CD4-positive, alpha-beta memory T cell (primary cell): ENCODE measurements around the gene HPN. TPM values are rescaled to one million over a fixed set of nuclear protein-coding genes. Genes with fewer than 3 reads are reported as not detected.
"Not testable (repeated sequence)": the region's sequence is repeated elsewhere in the genome, so short reads cannot be mapped to it uniquely, and the experiment has no call there.

Source experiments
- CTCF ChIA-PET: fragments of 350-600 bp; sonication (Branson Sonifier 250); formaldehyde crosslinking; loops from one replicate; lab custom pipeline; 2021; ENCODE audit warnings: inconsistent platforms; ENCODE audit not compliant: partially characterized antibody; lab: Charles Lee
- POLR2A ChIA-PET: fragments of 350-600 bp; sonication (Branson Sonifier 250); formaldehyde crosslinking; loops from one replicate; lab custom pipeline; 2021; ENCODE audit not compliant: partially characterized antibody; lab: Charles Lee
- DNase-seq, 5 donors: peaks; one replicate each; pipeline versions ENCODE4 v3.0.0 to v3.0.0-alpha.2; 2020 to 2022; ENCODE audit warnings: mixed read lengths in 1 of 5
- H3K27ac ChIP-seq: one replicate; pipeline ENCODE4 v1.7.0; 2013; ENCODE audit warnings: low read depth, low read length
- H3K27me3 ChIP-seq: 2 replicates; pipeline ENCODE4 v1.7.0; 2013; ENCODE audit warnings: mild to moderate bottlenecking, low read length, moderate library complexity; ENCODE audit not compliant: insufficient read depth
- H3K36me3 ChIP-seq: 2 replicates; pipeline ENCODE4 v1.7.0; 2013; ENCODE audit warnings: mild to moderate bottlenecking, low read length, moderate library complexity; ENCODE audit not compliant: insufficient read depth
- H3K4me1 ChIP-seq: 2 replicates; pipeline ENCODE4 v1.7.0; 2013; ENCODE audit warnings: mild to moderate bottlenecking, low read length, moderate library complexity; ENCODE audit not compliant: insufficient read depth
- H3K4me3 ChIP-seq, 2 donors: one replicate each; pipeline ENCODE4 v1.7.0; 2013; ENCODE audit warnings: low read length in 2 of 2, mild to moderate bottlenecking in 1 of 2
- H3K9me3 ChIP-seq, 2 donors: one replicate each; pipeline ENCODE4 v1.7.0; 2013; ENCODE audit warnings: low read length in 2 of 2, control low read depth in 1 of 2; ENCODE audit not compliant: control insufficient read depth in 1 of 2
- H3K27ac Mint-ChIP-seq, 7 donors: one replicate each; pipeline ENCODE4 v1.8.0; 2020 to 2021; ENCODE audit warnings: mixed read lengths in 7 of 7, mild to moderate bottlenecking in 6 of 7, inconsistent platforms in 3 of 7, moderate library complexity in 3 of 7
- H3K27me3 Mint-ChIP-seq, 2 donors: one replicate each; pipeline ENCODE4 v1.8.0; 2020 to 2021; ENCODE audit warnings: mixed read lengths in 2 of 2
- H3K36me3 Mint-ChIP-seq, 2 donors: one replicate each; pipeline ENCODE4 v1.8.0; 2020 to 2021; ENCODE audit warnings: mixed read lengths in 2 of 2, inconsistent platforms in 1 of 2, mild to moderate bottlenecking in 1 of 2
- H3K4me1 Mint-ChIP-seq, 4 donors: one replicate each; pipeline ENCODE4 v1.8.0; 2020 to 2021; ENCODE audit warnings: mixed read lengths in 4 of 4, mild to moderate bottlenecking in 1 of 4
- H3K4me3 Mint-ChIP-seq, 8 donors: one replicate each; pipeline ENCODE4 v1.8.0; 2020 to 2021; ENCODE audit warnings: mixed read lengths in 8 of 8, mild to moderate bottlenecking in 7 of 8, moderate library complexity in 6 of 8, inconsistent platforms in 3 of 8
- H3K9me3 Mint-ChIP-seq, 8 donors: one replicate each; pipeline ENCODE4 v1.8.0; 2020 to 2021; ENCODE audit warnings: mixed read lengths in 8 of 8, mild to moderate bottlenecking in 5 of 8, inconsistent platforms in 3 of 8, moderate library complexity in 1 of 8
- intact Hi-C: fragments of 100-400 bp; cut with micrococcal nuclease; formaldehyde crosslinking; loops from one replicate; pipeline ENCODE4 v1.15.1; 2023
- polyA plus RNA-seq, 2 donors: library from polyadenylated mRNA; unstranded; fragments of 300-500 nt; fragmentation: Illumina TruSeq; gene quantifications; one replicate each; pipeline ENCODE4 v1.2.3, GENCODE V29; 2021
- total RNA-seq, 2 experiments: library from RNA; stranded (reverse); gene quantifications; one replicate each; pipeline ENCODE4 v1.2.3, GENCODE V29; 2021

Gene HPN
- total and polyA plus RNA-seq, 4 experiments from 2014 or later = 0.15 to 0.57 TPM; not detected in 2

DNA sequence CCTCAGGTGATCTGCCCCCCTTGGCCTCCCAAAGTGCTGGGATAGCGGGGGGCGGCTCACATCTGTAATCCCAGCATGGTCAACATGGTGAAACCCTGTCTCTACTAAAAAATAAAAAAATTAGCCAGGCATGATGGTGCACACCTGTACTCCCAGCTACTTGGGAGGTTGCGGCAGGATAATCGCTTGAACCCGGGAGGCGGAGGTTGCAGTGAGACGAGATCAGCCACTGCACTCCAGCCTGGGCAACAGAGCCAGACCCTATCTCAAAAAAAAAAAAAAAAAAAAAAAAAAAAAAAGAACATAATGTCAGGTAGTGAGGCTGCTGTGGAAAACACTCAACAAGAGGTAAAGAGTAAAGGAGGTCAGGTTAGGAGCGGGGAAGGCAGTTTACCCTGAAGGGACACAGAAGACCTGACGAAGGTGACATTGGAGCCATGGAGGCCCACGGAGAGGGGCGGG, 12.2 kb upstream of the HPN start:
- intact Hi-C loops, H3K9me3 Mint-ChIP-seq: not testable (repeated sequence)

GRCh38 chr19:35029737-35030256, 11.7 kb upstream of the HPN start:
- Mint-ChIP-seq H3K36me3 (peaks cover 3 to 21% of the 10 kb centered on the region in 2 donors), H3K4me3 (peak overlapping the region in 6 of 8 donors; percentile 31 to 69 (median 62)), H3K27ac (no peak overlapping the region), H3K27me3 (peaks cover 7% of the 10 kb centered on the region in 2 donors), H3K9me3 (no peaks in the 10 kb centered on the region), H3K4me1 (peaks cover 7 to 10% (median 8%) of the 10 kb centered on the region in 4 donors)
- Histone ChIP-seq H3K36me3 (peaks cover 15% of the 10 kb centered on the region), H3K9me3 (no peaks in the 10 kb centered on the region), H3K27ac (no peak overlapping the region), H3K4me1 (peaks cover 13% of the 10 kb centered on the region), H3K27me3 (no peaks in the 10 kb centered on the region), H3K4me3 (peak overlapping the region in 1 of 2 donors; percentile 35)
- POLR2A ChIA-PET = interaction anchor here (1.0 to 4.2 kb wide), 7 partner anchors 15 to 257 kb away, joined by 3 to 26 read pairs (median 3); partner anchors contain the start of genes GRAMD1A and USF2
- CTCF ChIA-PET = no interaction called here
- peak in 1 of 5 donors; percentile 33 for DNase-seq
- intact Hi-C loops = no loop called here

More for the DNA sequence above, 12.2 kb upstream of the HPN start:
- not testable (repeated sequence) for H3K27me3 ChIP-seq, H3K27me3 Mint-ChIP-seq, H3K9me3 ChIP-seq, H3K4me3 ChIP-seq, H3K27ac ChIP-seq
- peak in 1 of 5 donors; percentile 4 for DNase-seq
- peaks cover 13% of the 10 kb centered on the region for H3K4me1 ChIP-seq
- Mint-ChIP-seq H3K27ac (peak overlapping the region in 1 of 7 donors; percentile 71), H3K36me3 (peaks cover 5 to 24% of the 10 kb centered on the region in 2 donors), H3K4me3 (peak overlapping the region in 6 of 8 donors; percentile 46 to 72 (median 66)), H3K4me1 (peaks cover 7 to 10% (median 8%) of the 10 kb centered on the region in 4 donors)
- ChIA-PET POLR2A (interaction anchor here (1.0 to 4.2 kb wide), 6 partner anchors 15 to 257 kb away, joined by 3 to 26 read pairs (median 3); partner anchors contain the start of gene GRAMD1A), CTCF (interaction anchor here (0.8 to 1.2 kb wide), 2 partner anchors 10 to 322 kb away, joined by 3 to 5 read pairs; no protein-coding TSS in a partner anchor)
- peaks cover 16% of the 10 kb centered on the region for H3K36me3 ChIP-seq

- Mint-ChIP-seq H3K27me3 (peaks cover 7% of the 10 kb centered on the region in 2 donors), H3K4me3 (peak within 1 kb of the TSS; percentile 75 to 88 (median 84)), H3K9me3 (no peaks in the 10 kb centered on the region), H3K27ac (peak within 1 kb of the TSS in 4 of 7 donors; percentile 36 to 71 (median 44)), H3K4me1 (peaks cover 7 to 10% (median 8%) of the 10 kb centered on the region in 4 donors), H3K36me3 (peaks cover 3 to 15% of the 10 kb centered on the region in 2 donors)
- intact Hi-C loops = no loop called here
- Histone ChIP-seq H3K36me3 (peaks cover 11% of the 10 kb centered on the region), H3K9me3 (no peaks in the 10 kb centered on the region), H3K27me3 (no peaks in the 10 kb centered on the region), H3K27ac (no peak within 1 kb of the TSS), H3K4me3 (peak within 1 kb of the TSS in 1 of 2 donors; percentile 35), H3K4me1 (peaks cover 13% of the 10 kb centered on the region)
- ChIA-PET CTCF (interaction anchor here (1.9 kb wide), 1 partner anchor 14 kb away, joined by 7 read pairs; no protein-coding TSS in a partner anchor), POLR2A (interaction anchor here (1.0 to 4.2 kb wide), 6 partner anchors 14 to 258 kb away, joined by 3 to 26 read pairs (median 3); partner anchors contain the start of genes GRAMD1A and USF2)
- DNase-seq = peak; percentile 39 to 67 (median 42)
Observed at GRCh38 chr19:35030257-35031071, 11.1 kb upstream of the HPN start, which contains the start of gene SCN1B. TSS of gene SCN1B (plus strand) at chr19:35030470. CDS start at chr19:35030821, 351 bp downstream.

DNA sequence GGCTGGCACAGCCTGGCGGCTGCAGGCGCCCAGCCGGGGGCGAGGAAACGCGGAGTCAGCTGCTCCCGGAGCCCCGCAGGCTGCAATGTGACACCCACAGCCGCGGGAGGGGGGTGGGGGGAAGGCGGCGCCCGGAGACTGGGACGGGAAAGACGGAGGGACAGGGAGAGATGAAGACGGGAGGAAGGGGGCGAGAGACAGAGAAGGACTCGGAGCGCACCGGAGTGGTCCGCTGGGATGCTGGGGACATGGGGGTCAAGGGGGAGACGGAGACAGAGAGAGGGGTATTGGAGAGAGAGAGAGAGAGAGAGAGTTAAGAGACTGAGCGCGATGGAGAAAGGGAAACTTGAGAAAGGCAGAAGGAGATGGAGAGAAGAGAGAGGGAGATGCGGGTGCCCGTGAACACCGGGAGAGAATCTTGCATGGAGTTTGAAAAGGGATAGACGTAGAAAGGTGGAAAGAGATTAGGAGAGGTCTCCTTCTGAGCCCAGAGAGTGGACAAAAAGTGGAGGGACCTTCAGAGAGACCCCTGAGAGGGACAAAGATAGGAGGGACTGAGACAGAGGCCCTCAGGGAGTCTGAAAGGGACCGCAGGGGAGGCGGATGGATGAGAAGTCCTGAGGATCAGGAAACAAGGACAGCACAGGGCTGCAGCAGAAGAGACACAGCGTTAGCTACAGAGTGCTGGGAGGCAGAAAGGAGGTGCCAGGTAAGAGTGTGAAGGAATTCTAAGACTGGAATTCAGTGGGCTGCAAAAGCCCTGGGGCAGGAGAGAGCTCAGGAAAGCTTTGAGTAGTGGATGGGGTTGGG, 10.2 kb upstream of the HPN start:
- Histone ChIP-seq H3K36me3 (peaks cover 8% of the 10 kb centered on the region), H3K4me3 (no peak overlapping the region)
- peak overlapping the region in 4 of 7 donors; percentile 3 to 51 (median 37) for H3K27ac Mint-ChIP-seq

GRCh38 chr19:35032356-35032865, 9.1 kb upstream of the HPN start:
- Histone ChIP-seq H3K36me3 (peaks cover under 1% of the 10 kb centered on the region), H3K27ac (no peak overlapping the region), H3K4me3 (no peak overlapping the region), H3K4me1 (peaks cover 13% of the 10 kb centered on the region), H3K27me3 (no peaks in the 10 kb centered on the region), H3K9me3 (no peaks in the 10 kb centered on the region)
- Mint-ChIP-seq H3K9me3 (no peaks in the 10 kb centered on the region), H3K27me3 (peaks cover 7% of the 10 kb centered on the region in 2 donors), H3K4me1 (peaks cover 7 to 10% (median 8%) of the 10 kb centered on the region in 4 donors), H3K4me3 (peak overlapping the region in 2 of 8 donors; percentile 43 to 46), H3K36me3 (peaks cover 0 to 3% of the 10 kb centered on the region in 2 donors), H3K27ac (peak overlapping the region in 1 of 7 donors; percentile 23)
- ChIA-PET POLR2A (no interaction called here), CTCF (interaction anchor here (0.6 to 1.9 kb wide), 4 partner anchors 12 to 74 kb away, joined by 3 to 7 read pairs (median 3); no protein-coding TSS in a partner anchor)
- DNase-seq = peak in 1 of 5 donors; percentile 13
- intact Hi-C loops = no loop called here

More for the DNA sequence above, 10.2 kb upstream of the HPN start:
- intact Hi-C loops = no loop called here
- ChIA-PET POLR2A (interaction anchor here (1.0 kb wide), 1 partner anchor 238 kb away, joined by 3 read pairs; the partner anchor contains the start of gene USF2), CTCF (interaction anchor here (0.8 to 1.9 kb wide), 3 partner anchors 13 to 35 kb away, joined by 3 to 7 read pairs (median 3); no protein-coding TSS in a partner anchor)
- peak in 1 of 5 donors; percentile 19 for DNase-seq
- Mint-ChIP-seq H3K36me3 (peaks cover 3 to 9% of the 10 kb centered on the region in 2 donors), H3K9me3 (no peaks in the 10 kb centered on the region), H3K27me3 (peaks cover 7% of the 10 kb centered on the region in 2 donors), H3K4me1 (peaks cover 7 to 10% (median 8%) of the 10 kb centered on the region in 4 donors), H3K4me3 (peak overlapping the region; percentile 75 to 88 (median 84))
- Histone ChIP-seq H3K4me1 (peaks cover 13% of the 10 kb centered on the region), H3K27me3 (no peaks in the 10 kb centered on the region), H3K27ac (no peak overlapping the region), H3K9me3 (no peaks in the 10 kb centered on the region)
